HG03354 (cell line): ENCODE results near the gene PCDH10.
"Not testable (repeated sequence)": the region's sequence is repeated elsewhere in the genome, so short reads cannot be mapped to it uniquely, and the experiment has no call there.

Experiments used
- ATAC-seq: cut with Tn5 transposase; IDR thresholded peaks from one replicate; pipeline ENCODE4 v1.9.1; 2021; ENCODE audit warnings: mild to moderate bottlenecking; ENCODE audit not compliant: unreplicated experiment, poor library complexity, severe bottlenecking

Gene PCDH10

GRCh38 chr4:133188433-133189146, 39.5 kb downstream of the PCDH10 start:
- ATAC-seq, result no peak

GRCh38 chr4:133189147-133189517, 40.0 kb downstream of the PCDH10 start:
- no peak for ATAC-seq

- no peak for ATAC-seq
Observed at GRCh38 chr4:133190098-133190497, 41.0 kb downstream of the PCDH10 start.

GRCh38 chr4:133208694-133209285, 59.7 kb downstream of the PCDH10 start:
- ATAC-seq, result no peak

- ATAC-seq, result no peak
Observed at GRCh38 chr4:133233922-133234321, 84.8 kb downstream of the PCDH10 start.

GRCh38 chr4:133240451-133240850, 91.4 kb downstream of the PCDH10 start:
- not testable (repeated sequence) for ATAC-seq
